HG03457 (cell line): ENCODE data around the gene HOXB3.

ENCODE experiments used
- ATAC-seq: cut with Tn5 transposase; IDR thresholded peaks from one replicate; pipeline ENCODE4 v1.9.1; 2021; ENCODE audit warnings: moderate number of reproducible peaks; ENCODE audit not compliant: unreplicated experiment

The HOXB3 gene

GRCh38 chr17:48589831-48590606 lies at the start of gene HOXB3:
Gene HOXB3, minus strand, starts transcription at chr17:48590241. Its CDS starts 37,767 bp downstream, at chr17:48552474.
- ATAC-seq = no peak

- ATAC-seq = no peak
These were observed 49.1 kb upstream of the HOXB3 start for GRCh38 chr17:48639136-48639535.

- ATAC-seq = no peak
These were observed 47.6 kb upstream of the HOXB3 start for GRCh38 chr17:48637323-48638260.

GRCh38 chr17:48636177-48637018 lies 46.4 kb upstream of the HOXB3 start:
- no peak for ATAC-seq

GRCh38 chr17:48634493-48635208 lies 44.6 kb upstream of the HOXB3 start:
- no peak for ATAC-seq

GRCh38 chr17:48633266-48633677 lies 43.2 kb upstream of the HOXB3 start:
- ATAC-seq = no peak

GRCh38 chr17:48632579-48633265 lies 42.7 kb upstream of the HOXB3 start:
- ATAC-seq = no peak

- no peak for ATAC-seq
These were observed 41.9 kb upstream of the HOXB3 start for GRCh38 chr17:48631693-48632578.

GRCh38 chr17:48630925-48631692 lies 41.1 kb upstream of the HOXB3 start:
- no peak for ATAC-seq

- ATAC-seq = no peak
These were observed 40.2 kb upstream of the HOXB3 start for GRCh38 chr17:48630009-48630924.

- ATAC-seq = no peak
These were observed 39.3 kb upstream of the HOXB3 start for GRCh38 chr17:48629411-48629759.

GRCh38 chr17:48628649-48629410 lies 38.8 kb upstream of the HOXB3 start:
- no peak for ATAC-seq

GRCh38 chr17:48627623-48628521 lies 37.8 kb upstream of the HOXB3 start:
- ATAC-seq = no peak

- ATAC-seq = no peak
These were observed 37.1 kb upstream of the HOXB3 start for GRCh38 chr17:48627118-48627597.
